Measurements from ENCODE around the gene FABP1.

Gene FABP1

DNA sequence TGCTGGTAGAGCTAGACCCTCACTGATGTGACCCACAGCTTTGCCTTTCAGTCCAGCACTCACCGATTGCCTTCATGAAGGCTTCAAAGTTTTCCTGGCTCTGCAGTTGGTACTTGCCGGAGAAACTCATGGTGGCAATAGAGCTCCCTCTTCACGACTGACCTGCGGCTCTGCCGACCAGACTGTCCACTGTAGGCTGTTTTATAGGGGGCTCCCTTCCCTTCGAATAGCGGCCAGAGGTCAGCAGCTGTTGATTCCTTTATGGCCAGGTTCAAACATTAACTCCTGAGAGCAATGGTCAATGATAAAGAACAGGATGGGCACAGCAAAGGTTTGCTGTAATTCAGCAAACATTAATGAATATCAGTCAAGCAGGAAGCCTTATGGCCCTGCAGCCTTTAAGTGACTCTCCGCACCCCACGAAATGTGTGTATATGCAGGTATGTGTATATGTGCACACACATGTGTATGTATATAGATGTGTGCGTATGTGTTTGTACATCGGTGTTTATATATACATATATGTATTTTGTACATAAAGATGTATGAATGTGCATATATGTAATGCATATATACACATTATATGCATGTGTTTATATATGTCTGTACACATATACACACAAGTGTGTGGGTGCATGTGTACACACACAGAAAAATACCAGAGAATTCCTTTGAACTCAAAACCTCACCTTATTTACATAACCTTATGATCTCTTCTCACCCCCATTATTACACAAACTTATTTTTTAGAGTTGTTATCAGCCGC lies at the start of gene FABP1:
TSS of gene FABP1 (minus strand) at position 175 of the 766 bp plus-strand sequence. CDS start at position 130, 45 bp downstream.
- DNase-seq, result no peak

DNA sequence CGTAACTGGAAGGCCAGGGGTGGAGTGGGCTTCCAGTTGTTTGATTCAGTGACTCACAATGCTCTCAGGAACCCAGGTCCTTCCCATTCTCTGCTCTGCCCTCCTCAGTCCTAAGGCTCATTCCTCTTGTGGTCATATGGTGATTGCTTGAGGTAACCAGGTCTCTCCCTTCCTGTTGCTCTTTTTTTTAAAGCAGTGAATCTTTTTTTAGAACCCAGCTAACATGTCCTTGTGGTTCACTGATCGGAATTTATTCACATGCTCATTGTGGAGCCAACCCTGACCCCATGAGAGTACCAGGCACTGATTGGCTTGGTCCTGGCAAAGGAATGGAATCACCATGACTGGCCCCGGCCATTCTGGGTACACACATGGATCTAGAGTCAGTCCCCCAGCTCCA lies 49.7 kb upstream of the FABP1 start:
- DNase-seq, result no peak

DNA sequence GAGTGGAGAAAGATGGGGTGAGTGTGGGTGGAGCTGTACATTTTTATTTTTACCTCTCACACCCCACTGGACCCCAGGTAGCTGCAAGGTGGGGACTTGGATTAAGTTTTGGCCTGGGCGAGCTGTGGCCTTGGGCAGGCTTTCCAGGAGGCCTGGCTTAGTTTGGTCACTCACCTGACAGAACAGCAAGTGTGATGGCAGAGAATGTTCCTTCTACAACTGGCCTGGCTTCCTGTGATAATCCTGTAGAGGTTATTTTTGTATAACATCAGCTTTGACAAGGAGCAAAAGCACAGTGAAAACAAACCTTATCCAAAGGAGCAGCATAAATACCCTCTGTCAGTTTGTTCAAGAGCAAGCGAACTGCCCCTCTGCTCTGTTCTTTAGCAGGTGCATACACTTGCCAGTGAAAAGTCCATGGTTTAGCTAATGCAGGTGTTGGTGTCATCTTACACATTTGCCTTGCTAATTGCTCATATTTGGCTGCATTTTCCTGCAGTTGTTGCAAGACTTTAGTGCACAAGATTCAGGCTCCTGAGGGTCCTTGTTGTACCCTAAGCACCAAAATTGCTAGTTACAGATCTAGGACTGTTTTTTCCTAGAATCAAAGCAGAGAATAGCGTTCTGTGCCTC lies 48.6 kb upstream of the FABP1 start:
- DNase-seq, result no peak

DNA sequence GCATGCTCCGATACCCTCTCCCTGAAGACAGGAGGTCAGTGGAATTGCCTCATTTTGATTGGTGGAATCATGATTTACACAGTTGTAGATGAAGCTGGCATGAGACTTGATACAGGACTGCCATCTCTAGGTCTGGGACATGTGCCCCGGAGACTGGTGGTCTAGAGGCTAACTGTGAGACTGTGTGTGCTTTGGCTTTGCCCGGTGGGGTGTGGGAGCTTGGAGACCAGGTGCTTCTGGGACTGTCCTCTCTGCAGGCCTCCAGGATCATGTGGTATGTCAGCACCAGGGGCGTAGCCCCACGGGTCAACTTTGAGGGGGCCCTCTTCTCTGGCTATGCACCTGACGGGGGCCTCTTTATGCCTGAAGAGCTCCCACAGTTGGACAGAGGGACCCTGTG lies 45.0 kb upstream of the FABP1 start:
- DNase-seq, result no peak

DNA sequence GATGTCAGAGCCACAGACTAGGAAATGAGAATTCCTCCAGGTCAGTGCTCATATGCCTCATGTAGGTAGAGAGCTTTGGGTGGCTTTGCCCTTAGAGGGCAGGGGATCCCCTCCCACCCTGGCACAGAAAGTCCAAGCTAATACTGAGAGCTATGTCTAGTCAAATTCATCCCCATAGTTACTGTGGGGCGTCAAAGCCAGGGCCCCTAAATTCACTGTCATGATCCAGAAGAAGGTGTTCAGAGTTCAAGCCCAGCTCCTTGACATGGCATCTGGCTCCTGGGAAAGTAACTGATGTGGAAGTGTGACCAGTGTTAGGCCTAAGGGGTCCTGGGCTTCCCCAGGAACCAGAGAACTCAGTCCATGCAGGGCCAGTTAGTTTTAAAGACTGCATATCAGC lies 44.1 kb upstream of the FABP1 start:
- DNase-seq, result no peak

DNA sequence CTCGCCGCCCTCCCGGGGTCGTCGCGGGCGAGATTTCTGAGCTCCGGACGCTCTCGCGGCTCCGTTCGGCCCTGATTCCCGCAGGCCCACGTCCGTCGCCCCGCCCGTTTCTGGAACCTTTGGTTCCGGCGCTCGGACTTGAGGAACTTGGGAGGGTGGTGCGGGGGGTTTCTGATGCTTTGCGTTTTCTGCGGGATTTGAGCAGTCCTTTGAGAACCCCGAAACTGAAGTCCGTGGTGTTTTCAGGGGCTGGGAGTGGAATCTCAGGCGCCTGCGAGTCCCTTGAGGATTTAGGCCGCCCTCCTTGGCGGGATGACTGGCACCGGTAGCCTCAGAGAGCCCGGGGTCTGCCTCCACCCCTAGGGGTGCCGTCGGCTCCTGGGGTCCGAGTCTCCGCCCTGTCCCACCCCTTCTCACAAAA lies 42.6 kb upstream of the FABP1 start:
- DNase-seq, result peak; percentile 36

DNA sequence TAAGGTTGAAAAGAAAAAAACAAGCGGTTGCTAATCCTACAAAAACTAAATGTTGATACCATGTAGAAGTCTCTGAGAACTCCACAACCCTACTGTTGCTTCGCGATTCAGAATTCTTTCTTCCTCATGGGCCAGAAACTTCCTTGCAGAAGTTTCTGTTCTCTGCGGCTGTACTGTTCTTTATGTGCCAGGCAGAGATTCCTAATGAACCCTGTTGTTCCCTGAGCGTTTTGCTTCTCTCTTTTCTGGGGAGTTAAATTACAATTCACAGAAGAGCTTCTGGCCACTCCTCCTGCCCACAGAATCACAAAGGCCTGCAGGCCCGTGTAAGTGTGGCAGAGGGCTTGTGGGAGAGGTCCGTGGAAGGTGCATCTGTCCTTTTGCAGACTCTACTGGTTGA lies 40.5 kb upstream of the FABP1 start:
- no peak for DNase-seq

DNA sequence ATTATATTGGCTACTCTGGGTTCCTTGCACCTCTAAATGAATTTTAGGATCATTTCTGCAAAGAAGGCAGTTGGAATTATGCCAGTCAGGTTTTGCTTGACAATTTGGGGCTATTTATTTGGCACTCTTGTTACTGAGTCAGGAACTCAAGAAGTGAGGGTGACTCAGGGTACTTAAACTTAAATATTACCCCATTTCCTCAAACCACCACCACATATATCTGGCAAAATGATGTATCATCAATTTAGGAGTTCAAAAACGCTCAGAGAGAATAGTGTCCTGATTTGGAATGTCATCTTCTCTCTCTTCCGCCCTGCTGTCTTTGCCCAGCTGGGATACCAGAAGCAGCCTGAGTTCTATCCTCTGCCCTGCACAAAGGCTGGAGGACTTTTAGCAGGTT lies 39.9 kb upstream of the FABP1 start:
- no peak for DNase-seq

DNA sequence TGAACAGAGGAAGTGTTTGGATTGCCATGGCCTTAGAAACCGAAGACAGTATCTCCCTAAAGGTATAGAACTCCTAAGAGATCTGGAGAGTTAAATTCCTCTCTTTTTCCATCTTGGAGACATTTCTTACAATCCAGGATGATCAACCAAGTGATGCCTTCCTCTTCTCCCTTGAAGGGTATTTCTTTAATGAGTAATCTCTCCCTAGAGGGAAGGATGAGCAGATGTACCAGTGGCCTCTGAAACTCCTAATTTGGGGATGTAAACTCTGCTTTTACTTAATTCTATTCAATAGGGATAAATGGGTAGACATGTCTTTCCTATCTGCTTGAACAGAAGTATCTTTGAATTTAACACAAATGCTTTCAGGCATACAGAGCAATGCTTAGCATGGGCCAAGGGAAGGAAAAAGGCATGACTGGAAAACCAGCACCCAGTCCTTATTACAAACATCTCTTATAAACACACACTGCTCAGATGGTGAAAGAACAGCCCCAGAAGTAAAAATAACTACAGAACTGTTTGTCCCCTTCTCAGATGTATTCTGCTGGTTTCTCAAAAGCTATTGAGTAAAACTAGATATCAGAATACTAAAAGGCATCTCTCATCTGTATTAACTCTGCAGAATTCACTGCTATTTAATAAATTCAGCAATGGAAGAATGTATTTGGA lies 37.6 kb upstream of the FABP1 start:
- no peak for DNase-seq

DNA sequence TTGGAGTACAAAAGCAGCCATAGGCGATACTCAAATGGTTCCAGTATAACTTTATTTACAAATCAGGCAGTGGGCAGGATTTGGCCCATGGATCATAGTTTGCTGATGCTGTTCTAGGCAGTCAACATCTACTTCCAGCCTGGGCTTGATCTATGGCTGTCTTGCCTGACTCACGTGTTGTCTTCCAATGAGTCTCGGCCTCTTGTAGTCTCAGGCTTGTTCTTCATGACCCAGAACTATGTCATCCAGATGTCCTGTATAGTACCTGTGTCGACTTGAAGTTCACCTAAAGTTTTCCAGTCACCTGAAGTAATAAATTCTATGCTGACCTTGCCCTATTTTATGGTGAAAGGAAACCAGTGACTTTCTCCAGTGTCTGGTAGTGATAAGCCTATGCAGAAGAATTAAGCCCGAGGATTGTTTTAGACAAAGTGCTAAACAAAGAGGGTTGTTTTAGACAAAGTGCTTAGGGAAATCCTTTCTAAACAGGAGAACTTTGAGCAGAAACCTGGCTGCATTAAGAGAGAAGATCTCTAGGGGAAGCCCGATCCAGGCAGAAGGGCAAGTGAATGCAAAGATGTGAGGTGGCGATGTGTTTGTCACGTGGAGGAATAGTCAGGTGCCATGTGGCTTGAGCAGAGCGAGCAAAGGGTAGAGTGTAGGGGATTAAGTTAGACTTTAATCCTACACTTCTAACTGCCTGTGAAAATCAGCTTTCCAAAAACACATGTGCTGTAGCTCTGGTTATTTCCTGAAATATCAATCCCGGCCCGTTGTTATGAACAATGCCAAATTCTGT lies 33.8 kb upstream of the FABP1 start:
- DNase-seq, result no peak

DNA sequence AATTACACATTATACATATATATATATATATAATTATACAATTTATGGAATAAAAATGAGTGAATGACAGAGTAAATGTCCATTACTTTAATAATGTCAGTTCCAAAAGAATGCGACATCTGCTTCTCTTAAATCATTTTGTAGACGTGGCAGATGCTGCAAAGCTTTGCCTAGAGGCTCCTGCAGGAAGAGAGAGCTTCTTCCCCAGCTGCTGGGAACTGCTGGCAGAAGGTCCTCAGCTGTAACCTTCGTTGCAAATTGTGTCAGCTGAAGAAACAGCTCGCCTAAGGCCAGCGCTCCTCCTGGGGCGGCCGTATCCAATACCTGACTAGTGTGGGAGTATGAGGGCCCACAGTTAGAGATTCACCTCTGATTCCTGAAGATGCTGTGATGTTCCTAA lies 32.7 kb upstream of the FABP1 start:
- DNase-seq, result no peak

DNA sequence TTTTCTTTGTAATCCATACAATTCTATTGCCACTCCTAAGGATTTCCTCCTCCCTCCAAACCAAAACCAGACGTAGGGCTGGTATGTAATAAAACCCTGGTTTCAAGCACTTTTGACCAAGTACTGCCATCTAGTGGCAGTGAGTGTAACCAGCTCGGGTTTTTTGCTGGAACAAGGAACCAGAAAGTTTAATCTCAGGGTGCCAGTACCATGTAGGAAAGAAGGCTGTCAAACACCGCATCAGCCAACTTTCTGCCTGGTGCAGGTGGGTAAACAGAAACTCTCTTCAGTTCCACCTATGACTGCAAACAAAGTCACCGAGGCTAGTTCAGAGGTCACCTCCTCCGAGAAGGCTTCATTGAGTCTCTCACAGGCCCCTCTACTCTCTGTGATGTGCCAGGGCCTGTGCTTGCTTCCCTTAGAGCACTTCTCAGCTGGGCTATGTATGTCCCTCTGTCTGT lies 32.1 kb upstream of the FABP1 start:
- DNase-seq, result peak; percentile 87

DNA sequence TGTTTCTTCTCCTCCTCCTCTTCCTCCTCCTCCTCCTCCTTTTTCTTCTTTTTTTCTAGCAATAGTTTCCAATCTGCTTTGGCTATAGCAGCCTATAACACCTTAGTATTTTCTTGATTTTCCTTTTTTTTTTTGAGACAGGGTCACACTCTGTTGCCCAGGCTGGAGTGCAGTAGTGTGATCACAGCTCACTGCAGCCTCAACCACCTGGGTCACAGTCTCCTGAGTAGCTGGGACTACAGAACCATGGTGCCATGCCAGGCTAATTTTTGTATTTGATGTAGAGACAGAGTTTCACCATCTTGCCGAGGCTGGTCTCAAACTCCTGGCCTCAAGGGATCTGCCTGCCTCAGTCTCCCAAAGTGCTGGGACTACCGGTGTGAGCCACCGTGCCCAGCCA lies 31.6 kb upstream of the FABP1 start:
- no peak for DNase-seq

DNA sequence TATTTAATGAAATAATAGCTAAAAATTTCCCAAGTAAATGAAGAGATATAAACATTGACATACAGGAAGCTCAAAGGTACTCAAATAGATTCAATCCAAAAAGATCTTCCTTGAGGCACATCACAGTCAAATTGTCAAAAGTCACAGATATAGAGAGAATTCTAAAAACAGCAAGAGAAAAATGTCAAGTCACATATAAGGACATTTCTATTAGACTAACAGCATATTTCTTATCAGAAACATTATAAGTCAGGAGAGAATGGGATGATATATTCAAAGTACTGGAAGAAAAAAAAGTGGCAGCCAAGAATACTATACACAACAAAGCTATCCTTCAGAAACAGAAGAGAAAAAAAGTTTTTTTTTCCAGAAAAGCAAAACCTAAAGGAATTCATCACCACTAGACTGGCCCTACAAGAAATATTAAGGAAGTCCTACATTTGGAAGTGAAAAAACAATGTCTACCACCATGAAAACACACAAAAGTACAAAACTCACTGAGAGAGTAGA lies 21.1 kb upstream of the FABP1 start:
- no peak for DNase-seq

DNA sequence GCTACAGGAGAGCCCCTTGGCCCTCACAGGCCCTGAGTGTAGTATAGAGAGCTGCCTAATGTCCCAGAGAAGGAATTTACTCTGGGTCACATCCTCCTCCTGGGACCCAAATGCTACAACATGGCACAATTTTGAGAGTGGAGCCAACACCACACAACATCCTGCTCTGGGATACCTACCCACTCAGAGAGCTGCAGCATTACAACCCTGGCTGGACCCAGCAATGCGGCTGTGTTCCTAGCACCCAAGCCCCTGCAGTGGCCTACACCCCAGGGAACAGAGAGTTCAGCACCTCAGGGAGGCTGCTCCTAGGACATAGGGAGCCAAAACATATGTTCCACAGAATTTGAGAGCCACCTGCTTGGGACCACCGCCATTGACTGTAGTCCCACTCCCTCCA lies 19.3 kb upstream of the FABP1 start:
- DNase-seq, result no peak

DNA sequence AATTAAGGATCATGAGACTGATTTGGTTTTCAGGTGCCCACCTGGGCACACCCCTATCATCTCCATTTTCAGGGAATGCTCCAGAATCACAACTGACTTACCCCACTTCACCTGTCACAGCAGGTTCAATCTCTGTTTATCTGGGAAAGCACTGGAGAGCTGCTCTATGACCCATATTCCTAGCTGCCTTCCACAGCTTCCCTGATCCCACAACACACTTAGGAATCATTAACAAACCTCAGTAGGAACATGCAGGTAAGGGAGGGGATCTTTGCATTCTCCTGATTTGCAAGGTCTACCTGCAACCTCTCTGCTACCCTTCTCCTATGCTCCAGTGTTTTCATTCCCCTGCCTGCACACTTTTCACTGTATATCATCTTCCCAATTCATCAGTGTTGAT lies 18.7 kb upstream of the FABP1 start:
- DNase-seq, result no peak

DNA sequence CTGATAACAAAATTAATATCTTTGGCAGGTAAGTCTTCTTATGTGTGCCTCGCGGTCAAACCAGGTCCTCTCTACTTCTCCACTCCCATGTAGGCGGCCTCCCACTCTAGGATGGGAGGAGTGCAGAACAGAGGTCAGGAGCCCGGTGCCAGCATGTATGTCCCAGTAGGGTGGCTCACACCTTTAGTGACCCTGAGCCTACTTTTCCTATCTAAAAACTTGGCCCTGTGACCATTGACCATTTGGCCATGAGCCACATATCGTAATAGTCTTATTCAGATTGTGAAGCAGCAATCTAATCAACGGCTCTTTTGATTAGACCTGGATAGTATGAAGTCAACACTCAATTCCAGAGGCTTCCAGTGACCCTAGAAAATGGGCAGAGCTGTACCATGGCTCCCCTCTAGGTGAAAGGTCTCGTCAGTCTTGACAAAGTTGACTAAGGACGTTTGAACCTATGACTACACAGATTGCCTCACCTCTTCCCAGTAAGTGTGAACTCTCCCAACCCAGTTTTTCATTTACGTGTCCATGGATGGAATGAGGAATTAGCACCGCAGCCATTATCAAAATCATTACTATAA lies 17.1 kb upstream of the FABP1 start:
- DNase-seq, result no peak

DNA sequence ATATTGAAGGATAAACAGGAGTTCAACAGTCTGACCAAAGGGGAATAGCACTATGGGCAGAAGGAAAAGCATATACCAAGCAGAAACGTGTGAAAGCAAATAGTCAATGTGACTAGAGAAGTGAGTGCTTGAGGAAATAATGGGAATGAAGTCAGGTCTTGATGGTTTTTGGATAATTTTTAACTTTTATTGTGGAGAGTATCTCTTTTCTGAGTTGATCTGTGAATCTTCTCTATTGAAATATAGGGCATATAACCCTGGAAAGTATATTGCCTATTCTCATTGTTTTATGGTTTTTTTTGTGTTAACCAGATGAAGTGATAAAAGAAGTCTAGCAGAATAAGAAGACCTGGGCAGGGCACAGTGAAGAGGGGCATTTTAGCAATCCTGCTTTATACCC lies 16.4 kb upstream of the FABP1 start:
- no peak for DNase-seq

DNA sequence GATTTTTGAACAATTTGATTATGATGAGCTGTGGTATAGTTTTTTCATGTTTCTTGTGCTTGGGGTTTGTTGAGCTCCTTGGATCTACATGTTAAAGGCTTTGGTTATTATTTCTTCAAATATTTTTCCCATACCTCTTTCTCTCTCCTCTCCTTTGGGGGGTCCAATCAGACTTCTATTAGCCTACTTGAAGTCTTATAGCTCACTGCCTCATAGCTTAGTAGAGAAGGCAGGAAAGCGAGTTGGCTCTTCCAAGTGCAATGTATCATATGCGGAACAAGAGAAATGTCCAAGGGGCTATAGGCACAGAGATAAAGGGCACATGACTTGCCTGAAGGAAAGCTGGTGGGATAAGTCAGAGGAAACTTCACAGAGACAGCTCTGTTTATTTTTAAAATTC lies 14.1 kb upstream of the FABP1 start:
- no peak for DNase-seq

DNA sequence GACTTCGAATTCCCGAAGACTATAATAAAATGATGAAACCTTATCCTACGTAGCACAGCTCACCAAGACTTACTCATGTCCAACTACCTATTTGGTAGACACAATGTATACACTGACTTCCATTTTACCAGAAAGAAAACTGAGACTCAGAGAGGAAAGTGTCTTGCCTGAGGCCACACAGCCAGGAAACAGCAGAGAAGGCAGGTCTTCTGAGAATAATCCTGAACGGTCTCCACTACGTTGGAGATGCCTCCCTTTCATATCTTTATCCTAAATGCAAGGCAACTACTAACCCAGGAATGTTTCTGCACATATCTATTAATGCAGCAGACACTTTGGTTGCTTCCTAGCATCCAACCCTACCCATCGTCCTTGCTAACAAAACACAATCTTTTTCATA lies 11.9 kb upstream of the FABP1 start:
- no peak for DNase-seq

DNA sequence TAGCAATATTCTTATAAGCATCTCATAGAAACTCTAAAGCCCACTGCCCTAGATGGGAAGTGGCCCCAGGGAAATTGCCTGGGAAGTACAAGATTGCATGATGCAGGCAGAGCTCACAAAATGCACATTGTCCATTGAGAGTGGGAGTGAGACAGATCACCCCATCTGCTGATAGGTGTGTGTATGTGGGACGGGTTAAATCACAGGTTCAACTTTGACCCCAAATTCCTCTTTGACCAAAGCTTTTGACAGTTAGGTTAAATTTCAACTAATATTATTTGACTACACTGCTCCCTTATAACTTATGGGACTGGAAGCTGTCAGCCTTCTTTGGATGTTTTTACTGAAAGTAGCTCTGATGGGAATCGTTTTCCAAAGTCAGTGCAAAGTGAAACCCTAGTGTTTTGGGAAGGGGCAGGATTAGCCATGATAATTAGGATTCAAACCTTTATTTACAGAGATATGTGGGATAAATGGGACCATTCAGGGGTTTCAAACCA lies 11.4 kb upstream of the FABP1 start:
- no peak for DNase-seq

DNA sequence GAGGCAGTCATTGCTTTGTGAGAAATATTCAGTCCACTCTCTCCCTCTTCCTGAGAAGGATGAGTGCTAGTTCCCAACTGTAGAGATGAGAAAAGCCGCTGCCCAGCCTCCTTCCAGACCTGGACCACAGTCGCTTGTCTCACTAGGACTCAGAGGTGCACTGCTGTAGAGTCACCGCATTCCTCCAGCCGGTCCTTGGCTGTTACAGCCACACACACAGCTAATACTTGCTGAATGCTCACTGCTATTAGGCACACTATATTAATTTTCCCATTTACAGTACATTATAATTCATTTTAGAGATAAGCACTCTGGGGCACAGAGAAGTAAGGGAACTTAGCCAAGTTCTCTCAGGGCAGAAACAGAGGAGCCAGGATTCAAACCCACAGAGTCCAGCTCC lies 10.0 kb upstream of the FABP1 start:
- no peak for DNase-seq

DNA sequence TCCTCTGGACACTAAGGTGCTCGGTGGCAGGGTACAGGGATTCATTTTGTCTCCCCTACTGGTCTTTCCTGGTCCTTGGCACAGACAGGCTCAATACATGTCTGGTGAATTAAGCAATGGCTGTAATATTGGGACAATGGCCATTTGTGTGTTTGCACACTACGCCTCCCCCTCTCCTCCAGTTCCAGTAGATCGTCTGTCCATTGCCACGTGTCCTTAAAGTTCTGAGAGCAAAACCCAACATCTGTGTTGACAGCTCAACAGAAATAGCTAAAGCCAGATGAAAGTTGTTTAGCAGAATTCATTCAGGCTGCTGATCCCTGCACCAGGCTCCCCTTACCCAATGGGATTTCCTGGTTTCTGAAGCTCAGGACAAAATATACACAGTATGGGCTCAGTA lies 9.0 kb upstream of the FABP1 start:
- DNase-seq, result no peak
